ENCODE data around the gene NR2E3. TPM values are rescaled to one million over a fixed set of nuclear protein-coding genes. Genes with fewer than 3 reads are reported as not detected.

The NR2E3 gene
- total and polyA plus RNA-seq, 2 of the 4 experiments (the other 2 are of a cell fraction) = under 0.01 to 0.29 TPM

DNA sequence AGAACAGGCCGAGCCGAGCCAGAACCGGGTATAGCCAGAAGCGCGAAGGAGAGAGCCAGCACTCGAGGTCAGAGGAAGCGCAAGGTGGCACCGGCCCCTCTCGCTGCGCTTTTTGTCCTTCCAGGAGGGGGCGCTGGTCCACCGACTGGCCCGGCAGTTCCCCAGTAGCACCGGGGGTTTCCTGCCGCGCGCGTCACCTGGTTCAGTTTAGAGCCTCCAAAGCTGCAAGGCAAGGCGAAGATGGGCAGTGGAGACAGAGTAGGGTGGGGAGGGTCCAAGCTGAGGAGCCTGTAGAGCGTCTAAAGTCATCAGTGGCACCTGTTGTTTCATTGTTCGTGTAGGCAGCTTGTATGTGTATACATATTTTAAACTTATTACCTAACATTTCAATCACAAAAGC lies 7.6 kb upstream of the NR2E3 start:
- Histone ChIP-seq H3K27me3 (ENCODE audit: control insufficient read depth, insufficient read depth, low read length) (no peaks in the 10 kb centered on the region), H3K23ac (ENCODE audit: low read depth, low read length) (no peak overlapping the region), H4K20me1 (ENCODE audit: insufficient read depth, low read length) (no peaks in the 10 kb centered on the region), H3K18ac (ENCODE audit: low read depth, low read length) (no peak overlapping the region), H4K8ac (ENCODE audit: low read depth in 2 of 2, low read length in 2 of 2) (no peak overlapping the region), H4K5ac (ENCODE audit: low read depth, low read length) (no peak overlapping the region), H3K9ac (ENCODE audit: low read depth, low read length) (no peak overlapping the region), H2BK120ac (ENCODE audit: low read depth, low read length) (no peak overlapping the region), H3K9me1 (ENCODE audit: insufficient read depth, low read length) (peaks cover 7% of the 10 kb centered on the region; the same call in 1 of the 2 replicates), H3K4ac (ENCODE audit: low read depth, low read length) (no peak overlapping the region), H3K4me3 (ENCODE audit: insufficient read depth, low read depth, low read length) (no peak overlapping the region), H2AFZ (replicated peaks; ENCODE audit: low read length, poor library complexity) (no peak overlapping the region), H3K27ac (ENCODE audit: insufficient read depth, low read length) (no peak overlapping the region), H2BK15ac (ENCODE audit: low read depth, low read length) (no peak overlapping the region), H3K9me3 (ENCODE audit: control insufficient read depth, insufficient read depth, low read length) (no peaks in the 10 kb centered on the region), H2BK5ac (ENCODE audit: low read depth, low read length, poor library complexity, severe bottlenecking) (no peak overlapping the region), H3K79me1 (ENCODE audit: low read depth in 1 of 2, low read length in 2 of 2) (no peaks in the 10 kb centered on the region), H2BK20ac (ENCODE audit: low read depth, low read length) (no peak overlapping the region), H2AK5ac (ENCODE audit: low read depth, low read length) (no peak overlapping the region), H3K4me2 (ENCODE audit: low read depth, low read length) (no peak overlapping the region), H2AK9ac (replicated peaks; ENCODE audit: low read depth, low read length, poor library complexity) (no peak overlapping the region), H4K91ac (ENCODE audit: insufficient read depth, low read depth, low read length) (no peak overlapping the region), H3K14ac (replicated peaks; ENCODE audit: low read depth, low read length) (no peak overlapping the region), H3K36me3 (ENCODE audit: control insufficient read depth, insufficient read depth, low read length) (no peaks in the 10 kb centered on the region), H3K56ac (ENCODE audit: extremely low read depth, insufficient read depth, low read length) (no peak overlapping the region), H3K4me1 (ENCODE audit: control insufficient read depth, insufficient read depth, low read length) (peaks cover 16% of the 10 kb centered on the region)
- ChIA-PET POLR2A (ENCODE audit: unreplicated experiment) (no interaction called here), CTCF (no interaction called here)
- intact Hi-C loops (cut with micrococcal nuclease) (loop anchor here (10.0 kb wide), 1 partner anchor 908 kb away; the partner anchor contains the start of genes LRRC49 and THAP10), in situ Hi-C loops (cut with MboI; ENCODE audit: low sequenced_read_pairs) (loop anchor here (10.0 kb wide), 1 partner anchor 828 kb away; no protein-coding TSS in a partner anchor), dilution Hi-C loops (cut with HindIII; ENCODE audit: low sequenced_read_pairs, unreplicated experiment) (no loop called here)
- TF ChIP-seq, protein P1, sequence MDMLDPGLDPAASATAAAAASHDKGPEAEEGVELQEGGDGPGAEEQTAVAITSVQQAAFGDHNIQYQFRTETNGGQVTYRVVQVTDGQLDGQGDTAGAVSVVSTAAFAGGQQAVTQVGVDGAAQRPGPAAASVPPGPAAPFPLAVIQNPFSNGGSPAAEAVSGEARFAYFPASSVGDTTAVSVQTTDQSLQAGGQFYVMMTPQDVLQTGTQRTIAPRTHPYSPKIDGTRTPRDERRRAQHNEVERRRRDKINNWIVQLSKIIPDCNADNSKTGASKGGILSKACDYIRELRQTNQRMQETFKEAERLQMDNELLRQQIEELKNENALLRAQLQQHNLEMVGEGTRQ (IDR thresholded peaks at IDR 0.05; ENCODE audit: low read depth, low read length) = no peak
- TF ChIP-seq, protein P2, sequence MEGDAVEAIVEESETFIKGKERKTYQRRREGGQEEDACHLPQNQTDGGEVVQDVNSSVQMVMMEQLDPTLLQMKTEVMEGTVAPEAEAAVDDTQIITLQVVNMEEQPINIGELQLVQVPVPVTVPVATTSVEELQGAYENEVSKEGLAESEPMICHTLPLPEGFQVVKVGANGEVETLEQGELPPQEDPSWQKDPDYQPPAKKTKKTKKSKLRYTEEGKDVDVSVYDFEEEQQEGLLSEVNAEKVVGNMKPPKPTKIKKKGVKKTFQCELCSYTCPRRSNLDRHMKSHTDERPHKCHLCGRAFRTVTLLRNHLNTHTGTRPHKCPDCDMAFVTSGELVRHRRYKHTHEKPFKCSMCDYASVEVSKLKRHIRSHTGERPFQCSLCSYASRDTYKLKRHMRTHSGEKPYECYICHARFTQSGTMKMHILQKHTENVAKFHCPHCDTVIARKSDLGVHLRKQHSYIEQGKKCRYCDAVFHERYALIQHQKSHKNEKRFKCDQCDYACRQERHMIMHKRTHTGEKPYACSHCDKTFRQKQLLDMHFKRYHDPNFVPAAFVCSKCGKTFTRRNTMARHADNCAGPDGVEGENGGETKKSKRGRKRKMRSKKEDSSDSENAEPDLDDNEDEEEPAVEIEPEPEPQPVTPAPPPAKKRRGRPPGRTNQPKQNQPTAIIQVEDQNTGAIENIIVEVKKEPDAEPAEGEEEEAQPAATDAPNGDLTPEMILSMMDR (conservative IDR thresholded peaks at IDR 0.05; ENCODE audit: low read depth, low read length) = peak; percentile 26; the same call in 1 of the 2 replicates
- DNase-seq = no peak
- no TSS peak for BruUV-seq (replicated peaks)
- no peak for ATAC-seq (ENCODE audit: low read depth)
- WGBS, 2 experiments (ENCODE audit: extremely low coverage in 2 of 2, insufficient read length in 1 of 2) = 82% methylated on average over 9 of the region's 21 CpGs; no CpG with 5 or more reads in 1 of the 2 experiments
